HepG2 (cell line): ENCODE data around the gene UBQLN4. TPM values are rescaled to one million over a fixed set of nuclear protein-coding genes. Genes with fewer than 3 reads are reported as not detected.

Experiments
- ARHGAP35 ChIP-seq: sonication (generic); formaldehyde crosslinking; IDR thresholded peaks from 2 replicates; pipeline ENCODE4 v1.9.0; 2022; ENCODE audit warnings: mild to moderate bottlenecking, inconsistent platforms, moderate library complexity, missing genetic modification reagents, borderline replicate concordance
- ARID2 ChIP-seq: sonication (generic); formaldehyde crosslinking; IDR thresholded peaks from 2 replicates; pipeline ENCODE4 v1.8.1; 2022; ENCODE audit warnings: mild to moderate bottlenecking, missing genetic modification reagents, borderline replicate concordance
- E2F2 ChIP-seq: sonication (generic); formaldehyde crosslinking; IDR thresholded peaks from 2 replicates; pipeline ENCODE4 v1.4.0; 2020; ENCODE audit warnings: missing genetic modification reagents, borderline replicate concordance
- FIP1L1 ChIP-seq: fragments of 200-400 bp; formaldehyde crosslinking; IDR thresholded peaks from 2 replicates; pipeline ENCODE4 v1.6.1; 2018; ENCODE audit warnings: low read depth, mild to moderate bottlenecking, low read length, moderate library complexity, borderline replicate concordance; ENCODE audit not compliant: insufficient read depth
- FOXC1 ChIP-seq: sonication (generic); formaldehyde crosslinking; IDR thresholded peaks from 2 replicates; pipeline ENCODE4 v1.8.0; 2022; ENCODE audit warnings: mild to moderate bottlenecking, missing genetic modification reagents, borderline replicate concordance
- FOXO4 ChIP-seq: sonication (generic); formaldehyde crosslinking; conservative IDR thresholded peaks from 2 replicates; pipeline ENCODE4 v1.8.1; 2023; ENCODE audit warnings: missing genetic modification reagents
- IRF2 ChIP-seq: IDR thresholded peaks from 2 replicates; pipeline ENCODE4 v1.6.1; 2018; ENCODE audit warnings: missing genetic modification reagents, missing compliant biosample characterization
- ISL2 ChIP-seq: sonication (generic); formaldehyde crosslinking; IDR thresholded peaks from 2 replicates; pipeline ENCODE4 v1.5.0; 2020; ENCODE audit warnings: missing genetic modification reagents
- NR1H2 ChIP-seq: sonication (generic); formaldehyde crosslinking; IDR thresholded peaks from 2 replicates; pipeline ENCODE4 v1.8.1; 2022; ENCODE audit warnings: low read depth, missing genetic modification reagents, borderline replicate concordance
- SOX5 ChIP-seq: IDR thresholded peaks from 2 replicates; pipeline ENCODE4 v1.6.1; 2016; ENCODE audit warnings: borderline replicate concordance
- ZNF318 ChIP-seq: sonication (generic); formaldehyde crosslinking; IDR thresholded peaks from 2 replicates; pipeline ENCODE4 v1.4.0; 2020; ENCODE audit warnings: mild to moderate bottlenecking, missing genetic modification reagents
- ZNF350 ChIP-seq: sonication (generic); formaldehyde crosslinking; IDR thresholded peaks from 2 replicates; pipeline ENCODE4 v1.4.0; 2020; ENCODE audit warnings: mild to moderate bottlenecking, low read depth, missing genetic modification reagents, borderline replicate concordance
- ZNF746 ChIP-seq: sonication (generic); formaldehyde crosslinking; IDR thresholded peaks from 2 replicates; pipeline ENCODE4 v1.8.0; 2022; ENCODE audit warnings: mild to moderate bottlenecking, missing genetic modification reagents
- ZSCAN21 ChIP-seq: sonication (generic); formaldehyde crosslinking; IDR thresholded peaks from 2 replicates; pipeline ENCODE4 v1.8.0; 2022; ENCODE audit warnings: mild to moderate bottlenecking, missing genetic modification reagents, moderate library complexity, borderline replicate concordance
- polyA plus RNA-seq, 8 experiments: library from polyadenylated mRNA; depleted of rRNA in 3 of 8; stranded (reverse) in 7 of 8; unstranded in 1 of 8; fragments of >200 nt; fragmentation: Illumina TruSeq in 4 of 8; extraction: Trizol in 4 of 8; gene quantifications; 2 replicates each; pipeline versions ENCODE4 v1.2.1 to v1.2.3, GENCODE V29; 2011 to 2016; ENCODE audit warnings: low read depth in 4 of 8, missing spikeins in 1 of 8, mixed read lengths in 1 of 8; ENCODE audit not compliant: insufficient read depth in 1 of 8
- total RNA-seq, 5 experiments: library from RNA; depleted of rRNA; stranded (reverse); fragments of >200 nt; fragmentation: Illumina TruSeq; extraction: Trizol; gene quantifications; 2 replicates each; pipeline ENCODE4 v1.2.3, GENCODE V29; 2016; ENCODE audit warnings: low read depth in 1 of 5

The UBQLN4 gene
- total and polyA plus RNA-seq, 2 of the 13 experiments (the other 11 are each of a cell fraction or from before 2014, with no cell fraction given): 31.5 to 39.8 TPM

- TF ChIP-seq FOXO4 (CRISPR knock-in tag) (no peak), ARID2 (CRISPR knock-in tag) (no peak), ZSCAN21 (peak; percentile 74; the same call in 1 of the 2 replicates), IRF2 (CRISPR knock-in tag) (peak; percentile 62; the same call in 1 of the 2 replicates), E2F2 (CRISPR knock-in tag) (no peak), FIP1L1 (no peak), ZNF318 (no peak), SOX5 (CRISPR knock-in tag) (peak; percentile 51), FOXC1 (CRISPR knock-in tag) (no peak), ISL2 (CRISPR knock-in tag) (no peak), NR1H2 (no peak), ARHGAP35 (no peak), ZNF746 (CRISPR knock-in tag) (0 out of 2 replicates have a peak, but pooled peaks have one; percentile 32), ZNF350 (CRISPR knock-in tag) (peak; percentile 70; the same call in 1 of the 2 replicates)
Measured at GRCh38 chr1:156096640-156097391, 43.2 kb upstream of the UBQLN4 start (continued).
